GM12801 (cell line): ENCODE data around the gene PDE6B.

ENCODE experiments used
- TF ChIP-seq, protein P1 (sequence below): IDR thresholded peaks from one replicate; pipeline ENCODE4 v1.5.1; 2011; ENCODE audit warnings: control low read depth; ENCODE audit not compliant: insufficient read length; ENCODE audit errors: extremely low read depth

Gene PDE6B

DNA sequence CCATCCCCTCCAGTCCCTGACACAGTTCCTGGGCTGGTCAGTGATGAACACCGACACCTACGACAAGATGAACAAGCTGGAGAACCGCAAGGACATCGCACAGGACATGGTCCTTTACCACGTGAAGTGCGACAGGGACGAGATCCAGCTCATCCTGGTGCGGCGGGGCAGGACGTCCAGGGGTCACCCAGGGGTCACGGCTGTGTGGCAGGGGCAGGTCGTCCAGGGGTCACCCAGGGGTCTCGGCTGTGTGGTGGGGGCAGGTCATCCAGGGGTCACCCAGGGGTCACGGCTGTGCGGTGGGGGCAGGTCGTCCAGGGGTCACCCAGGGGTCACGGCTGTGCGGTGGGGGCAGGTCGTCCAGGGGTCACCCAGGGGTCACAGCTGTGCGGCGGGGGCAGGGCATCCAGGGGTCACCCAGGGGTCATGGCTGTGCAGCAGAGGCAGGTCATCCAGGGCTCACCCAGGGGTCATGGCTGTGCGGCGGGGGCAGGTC lies 32.0 kb downstream of the PDE6B start:
- TF ChIP-seq, protein P1, sequence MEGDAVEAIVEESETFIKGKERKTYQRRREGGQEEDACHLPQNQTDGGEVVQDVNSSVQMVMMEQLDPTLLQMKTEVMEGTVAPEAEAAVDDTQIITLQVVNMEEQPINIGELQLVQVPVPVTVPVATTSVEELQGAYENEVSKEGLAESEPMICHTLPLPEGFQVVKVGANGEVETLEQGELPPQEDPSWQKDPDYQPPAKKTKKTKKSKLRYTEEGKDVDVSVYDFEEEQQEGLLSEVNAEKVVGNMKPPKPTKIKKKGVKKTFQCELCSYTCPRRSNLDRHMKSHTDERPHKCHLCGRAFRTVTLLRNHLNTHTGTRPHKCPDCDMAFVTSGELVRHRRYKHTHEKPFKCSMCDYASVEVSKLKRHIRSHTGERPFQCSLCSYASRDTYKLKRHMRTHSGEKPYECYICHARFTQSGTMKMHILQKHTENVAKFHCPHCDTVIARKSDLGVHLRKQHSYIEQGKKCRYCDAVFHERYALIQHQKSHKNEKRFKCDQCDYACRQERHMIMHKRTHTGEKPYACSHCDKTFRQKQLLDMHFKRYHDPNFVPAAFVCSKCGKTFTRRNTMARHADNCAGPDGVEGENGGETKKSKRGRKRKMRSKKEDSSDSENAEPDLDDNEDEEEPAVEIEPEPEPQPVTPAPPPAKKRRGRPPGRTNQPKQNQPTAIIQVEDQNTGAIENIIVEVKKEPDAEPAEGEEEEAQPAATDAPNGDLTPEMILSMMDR: no peak

DNA sequence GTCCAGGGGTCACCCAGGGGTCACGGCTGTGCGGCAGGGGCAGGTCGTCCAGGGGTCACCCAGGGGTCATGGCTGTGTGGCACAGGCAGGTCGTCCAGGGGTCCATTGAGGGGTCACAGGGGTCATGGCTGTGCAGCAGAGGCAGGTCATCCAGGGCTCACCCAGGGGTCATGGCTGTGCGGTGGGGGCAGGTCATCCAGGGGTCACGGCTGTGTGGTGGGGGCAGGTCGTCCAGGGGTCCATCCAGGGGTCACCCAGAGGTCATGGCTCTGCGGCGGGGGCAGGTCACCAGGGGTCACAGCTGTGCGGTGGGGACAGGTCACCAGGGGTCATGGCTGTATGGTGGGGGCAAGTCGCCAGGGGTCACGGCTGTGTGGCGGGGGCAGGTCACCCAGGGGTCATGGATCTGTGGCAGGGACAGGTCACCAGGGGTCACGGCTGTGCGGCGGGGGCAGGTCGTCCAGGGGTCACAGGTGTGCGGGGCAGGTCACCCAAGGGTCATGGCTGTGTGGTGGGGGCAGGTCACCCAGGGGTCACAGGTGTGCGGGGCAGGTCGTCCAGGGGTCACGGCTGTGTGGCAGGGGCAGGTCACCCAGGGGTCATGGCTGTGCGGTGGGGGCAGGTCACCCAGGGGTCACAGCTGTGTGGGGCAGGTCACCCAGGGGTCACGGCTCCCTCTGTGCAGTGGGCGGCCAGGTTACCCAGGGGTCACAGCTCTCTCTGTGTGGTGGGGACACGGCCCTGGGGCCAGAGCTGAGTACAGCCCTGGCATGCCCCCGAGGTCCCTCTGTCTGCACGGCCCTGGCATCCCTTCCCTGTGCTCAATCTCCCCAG lies 32.7 kb downstream of the PDE6B start:
- TF ChIP-seq, protein P1: no peak

DNA sequence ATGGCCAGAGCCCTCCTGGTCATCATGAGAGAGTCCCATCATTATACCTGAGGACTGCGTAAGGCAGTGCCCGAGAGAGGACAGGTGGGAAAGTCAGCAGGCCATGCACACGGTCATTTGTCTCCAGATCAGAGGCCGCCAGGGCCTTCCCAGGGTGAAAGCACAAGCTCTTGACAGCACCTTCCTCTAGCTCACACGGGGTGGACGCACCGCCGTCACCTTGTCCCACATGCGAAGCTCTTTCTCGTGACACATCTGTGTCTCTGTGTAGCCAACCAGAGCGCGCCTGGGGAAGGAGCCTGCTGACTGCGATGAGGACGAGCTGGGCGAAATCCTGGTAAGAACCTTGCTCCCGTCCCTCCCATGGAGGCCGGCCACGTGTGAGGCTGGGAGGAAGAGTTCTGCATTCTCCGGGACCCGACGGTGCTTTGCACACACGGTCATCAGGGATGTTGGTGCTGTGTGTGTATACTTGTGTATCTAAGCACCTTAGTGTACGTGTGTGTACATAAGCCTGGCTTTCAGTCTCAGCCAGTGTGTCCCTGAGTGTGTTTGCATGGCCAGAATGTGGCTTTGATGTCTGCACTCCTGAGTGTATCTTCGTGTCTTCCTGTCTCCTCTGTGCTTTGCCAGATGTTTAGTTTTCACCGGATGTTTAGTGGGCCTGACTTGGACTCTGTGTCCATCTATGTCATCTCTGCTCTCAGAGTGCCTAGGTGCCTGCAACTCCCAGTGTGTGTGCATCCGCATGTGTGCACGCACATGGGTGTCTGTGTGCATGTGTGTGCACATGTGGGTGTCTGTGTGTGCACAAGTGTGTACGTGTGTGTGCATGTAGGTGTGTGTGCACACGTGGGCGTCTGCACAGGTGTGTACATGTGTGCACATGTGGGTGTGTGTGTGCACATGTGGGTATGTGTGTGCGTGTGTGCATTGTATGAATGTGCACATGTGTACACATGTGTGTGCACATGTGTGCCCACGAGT lies 33.6 kb downstream of the PDE6B start:
- TF ChIP-seq, protein P1: no peak

DNA sequence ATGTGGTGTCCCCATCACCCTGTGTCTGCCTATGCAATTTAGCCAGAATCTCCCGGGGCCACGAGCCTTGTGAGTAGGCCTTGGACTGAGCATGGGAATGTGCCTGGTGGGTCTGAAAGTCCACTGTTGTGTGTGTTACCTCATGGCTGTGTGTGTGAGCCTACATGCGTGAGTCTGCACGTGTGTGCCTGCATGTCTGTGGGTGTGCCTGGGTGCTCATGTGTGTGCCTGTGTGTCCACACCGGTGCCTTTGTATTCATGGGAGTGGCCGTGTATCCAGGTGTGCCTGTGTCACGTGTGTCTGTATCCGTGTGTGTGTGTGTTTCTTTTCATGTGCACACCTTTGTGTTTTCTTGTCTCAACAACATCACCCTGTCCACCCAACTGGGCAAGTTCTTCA lies 34.5 kb downstream of the PDE6B start:
- TF ChIP-seq, protein P1: no peak

DNA sequence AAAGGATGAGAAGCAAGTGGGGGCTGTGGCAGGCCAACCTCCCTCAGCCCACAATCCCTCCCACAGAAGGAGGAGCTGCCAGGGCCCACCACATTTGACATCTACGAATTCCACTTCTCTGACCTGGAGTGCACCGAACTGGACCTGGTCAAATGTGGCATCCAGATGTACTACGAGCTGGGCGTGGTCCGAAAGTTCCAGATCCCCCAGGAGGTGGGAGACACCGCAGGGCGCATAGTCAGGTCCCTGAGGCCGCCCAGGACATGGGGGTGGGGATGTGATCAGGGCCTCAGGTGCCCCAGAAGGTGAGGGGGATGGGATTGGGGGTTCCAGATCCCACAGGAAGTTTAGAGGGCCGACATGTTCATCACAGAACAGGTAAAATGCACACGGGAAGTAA lies 35.0 kb downstream of the PDE6B start:
- TF ChIP-seq, protein P1: no peak

DNA sequence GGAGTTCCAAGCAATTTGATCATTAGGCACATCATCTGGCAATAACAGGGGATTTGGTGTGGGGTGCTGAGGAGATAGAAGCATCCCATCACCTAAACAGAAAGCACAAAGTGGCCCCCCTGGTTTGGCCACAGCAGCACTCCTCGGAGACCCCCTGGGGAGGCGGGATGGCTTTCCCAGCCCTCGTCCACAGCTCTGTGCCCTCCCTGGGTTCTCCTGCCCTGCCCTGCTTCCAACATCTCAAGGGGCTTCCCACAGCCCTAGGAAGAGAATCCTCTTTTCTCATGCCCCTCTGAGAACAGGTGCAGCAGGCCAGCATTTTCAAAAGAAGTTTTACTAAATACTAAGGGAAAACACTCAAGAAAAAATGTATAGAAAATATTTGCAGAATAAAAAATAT lies 35.9 kb downstream of the PDE6B start:
- TF ChIP-seq, protein P1: no peak
